GM18907 (cell line): ENCODE data around the gene NKAIN1.

ENCODE experiments used
- ATAC-seq: cut with Tn5 transposase; IDR thresholded peaks from one replicate; pipeline ENCODE4 v1.9.1; 2021; ENCODE audit warnings: mild to moderate bottlenecking, moderate library complexity; ENCODE audit not compliant: unreplicated experiment

NKAIN1 gene

DNA sequence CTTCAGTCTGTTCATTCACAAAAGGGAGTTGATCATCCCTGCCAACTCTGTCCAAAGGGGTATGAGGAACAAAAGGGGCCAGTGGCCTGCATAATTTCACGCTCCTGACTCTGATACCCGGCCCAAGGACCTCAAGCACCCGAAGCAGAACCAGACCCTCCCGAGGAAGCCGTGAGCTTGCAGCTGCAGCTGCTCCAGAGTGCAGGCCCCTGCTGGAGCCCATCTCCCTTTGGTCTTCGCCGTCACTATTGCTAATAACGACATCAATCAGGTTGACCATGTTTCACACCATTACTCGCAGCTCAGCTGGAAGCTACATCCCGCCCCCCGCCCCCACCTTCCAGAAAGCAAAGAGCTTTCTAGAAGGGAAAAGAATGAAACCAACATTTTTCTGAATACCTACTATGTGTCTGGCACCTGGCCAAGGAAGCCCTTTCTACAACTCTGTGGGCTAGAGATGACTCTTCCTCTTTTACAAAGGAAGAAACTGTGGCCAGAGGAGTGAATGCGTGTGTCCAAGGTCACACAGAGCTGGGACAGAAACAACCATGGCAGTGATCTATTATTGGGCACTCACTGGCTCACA is 5.5 kb downstream of the NKAIN1 start:
- ATAC-seq, result no peak

DNA sequence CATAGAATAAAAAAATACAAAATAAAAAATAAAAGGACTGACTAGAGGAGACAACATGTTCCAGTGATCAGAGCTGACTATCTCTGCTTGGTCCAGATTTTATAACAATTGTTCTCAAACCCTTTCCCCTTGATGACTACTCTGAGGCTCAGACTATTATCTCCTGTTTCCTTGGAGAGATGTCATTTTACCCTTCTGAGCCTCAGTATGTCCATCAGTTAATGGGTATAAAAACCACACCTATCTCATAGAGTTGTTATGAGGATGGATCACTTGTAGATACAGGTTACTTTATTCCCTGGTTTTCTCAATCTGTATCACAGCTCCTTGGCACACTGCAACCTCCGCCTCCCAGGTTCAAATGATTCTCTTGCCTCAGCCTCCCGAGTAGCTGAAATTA is 7.0 kb downstream of the NKAIN1 start:
- ATAC-seq, result no peak

DNA sequence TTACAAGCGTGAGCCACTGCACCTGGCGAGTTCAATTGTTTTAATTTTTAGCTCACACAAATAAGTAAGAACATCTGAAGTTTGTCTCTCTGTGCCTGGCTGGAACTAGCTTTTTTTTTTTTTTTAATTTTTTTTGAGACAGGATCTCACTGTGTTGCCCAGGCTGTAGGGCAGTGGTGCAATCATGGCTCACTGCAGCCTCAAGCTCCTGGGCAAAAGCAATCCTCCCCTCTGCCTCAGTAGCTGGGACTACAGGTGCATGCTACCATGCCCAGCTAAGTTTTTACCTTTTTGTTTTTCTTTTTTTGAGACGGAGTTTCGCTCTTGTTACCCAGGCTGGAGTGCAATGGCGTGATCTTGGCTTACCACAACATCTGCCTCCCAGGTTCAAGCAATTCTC is 7.9 kb downstream of the NKAIN1 start:
- ATAC-seq, result no peak

DNA sequence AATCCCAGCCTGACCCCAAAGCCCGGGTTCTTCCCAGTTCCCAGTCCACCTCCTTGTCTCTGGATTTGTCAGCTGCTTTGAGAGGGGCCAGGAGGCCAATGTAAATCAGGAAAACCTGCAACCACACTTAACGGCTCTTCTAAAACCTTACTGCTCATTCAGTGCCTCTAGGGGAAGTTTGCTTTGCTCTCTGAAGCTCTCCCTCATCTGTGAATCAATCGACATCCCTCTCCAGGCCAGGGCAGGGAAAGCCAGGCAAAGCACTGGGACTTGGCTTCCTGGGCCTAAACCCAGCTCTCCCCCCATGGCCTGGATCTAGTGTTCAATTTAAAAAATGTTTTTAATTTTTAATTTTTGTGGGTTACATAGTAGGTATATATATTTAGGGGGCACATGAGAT is 9.3 kb downstream of the NKAIN1 start:
- no peak for ATAC-seq

DNA sequence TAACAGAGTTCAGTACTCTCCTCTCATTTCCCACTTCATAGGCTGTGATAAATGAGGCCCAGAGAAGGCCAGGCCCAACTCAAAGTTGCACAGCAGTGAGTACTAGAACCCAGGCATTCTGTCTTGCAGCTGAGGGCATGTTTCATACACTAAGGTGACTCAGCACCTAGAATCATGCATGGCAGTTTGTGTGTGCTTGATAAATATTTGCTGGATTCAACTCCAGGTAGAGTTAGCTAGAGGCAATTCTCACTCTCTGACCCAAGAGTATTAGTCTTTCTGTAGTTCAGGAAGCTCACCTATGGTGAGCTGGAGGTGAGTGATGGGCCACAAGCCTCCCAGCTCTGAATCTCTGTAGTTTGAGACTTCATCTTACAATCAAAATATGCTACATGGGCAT is 10.7 kb downstream of the NKAIN1 start:
- no peak for ATAC-seq

DNA sequence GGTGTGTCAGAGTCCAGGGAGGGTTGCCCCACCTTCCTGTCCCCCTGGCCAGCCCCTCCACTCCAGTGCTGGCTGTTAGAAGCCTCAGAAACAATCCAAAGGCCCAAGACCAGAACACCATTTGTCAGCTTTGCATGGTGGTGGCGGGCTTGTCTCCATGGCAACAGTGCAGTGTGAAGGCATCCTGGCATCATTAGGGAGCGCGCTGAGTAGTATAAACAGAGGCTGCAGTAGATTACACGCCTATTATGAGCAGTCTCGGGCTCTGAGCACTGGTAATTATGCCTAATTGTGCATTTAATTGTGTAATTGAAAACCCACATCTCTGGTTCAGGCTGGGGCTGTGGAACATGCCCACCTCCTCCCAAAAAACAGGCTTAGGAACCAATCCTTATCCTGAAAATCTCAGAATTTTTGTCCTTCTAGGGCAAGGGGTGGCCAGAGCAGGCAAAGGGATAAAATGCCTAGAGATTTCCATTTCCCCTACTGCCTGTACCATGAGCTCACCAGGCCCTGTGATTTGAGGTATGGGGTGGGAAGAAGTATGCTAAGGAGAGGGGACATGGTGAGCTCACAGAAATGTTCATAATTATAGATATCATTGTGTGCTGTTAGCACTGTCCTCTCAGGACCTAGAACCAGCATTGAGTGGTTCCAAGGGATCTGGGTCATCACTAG is 11.7 kb downstream of the NKAIN1 start:
- ATAC-seq, result no peak

DNA sequence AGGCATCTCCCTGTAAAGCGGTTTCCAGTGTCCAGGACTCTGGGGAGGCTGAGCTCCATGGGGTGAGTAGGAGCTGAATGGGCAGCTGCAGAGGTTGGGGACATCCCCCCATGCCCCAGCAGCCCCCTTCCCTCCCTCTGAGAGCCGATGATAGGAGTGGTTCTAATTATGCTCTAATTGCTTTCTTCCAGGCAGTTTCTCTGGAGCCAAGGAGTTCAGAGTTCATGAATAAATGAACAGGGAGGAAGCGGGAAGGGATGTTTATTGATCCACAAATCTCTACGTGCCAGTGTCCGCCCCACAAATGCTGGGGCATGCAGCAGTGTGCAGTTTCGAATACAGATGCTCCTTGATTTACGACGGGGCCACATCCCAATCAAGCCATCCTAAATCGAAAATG is 15.6 kb downstream of the NKAIN1 start:
- no peak for ATAC-seq

DNA sequence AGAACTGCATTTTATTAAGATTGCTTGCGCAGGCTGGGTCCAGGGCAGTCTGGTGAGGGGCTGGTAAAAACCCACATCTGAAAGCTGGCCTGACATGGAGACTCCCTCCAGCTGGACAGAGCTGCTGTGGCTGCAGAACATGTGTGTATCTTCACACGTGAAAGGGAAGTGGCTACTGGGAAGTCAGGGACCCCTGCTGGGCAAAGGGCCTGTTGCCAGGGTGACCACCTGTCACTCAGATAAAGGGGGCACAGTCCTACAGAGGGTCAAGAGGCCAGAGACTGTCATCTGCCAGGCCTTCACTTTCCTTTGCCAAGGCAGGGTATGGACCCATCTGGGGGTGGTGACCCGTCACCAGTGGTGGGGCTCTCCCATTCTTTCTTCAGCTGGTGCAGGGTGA is 17.5 kb downstream of the NKAIN1 start:
- ATAC-seq, result no peak

DNA sequence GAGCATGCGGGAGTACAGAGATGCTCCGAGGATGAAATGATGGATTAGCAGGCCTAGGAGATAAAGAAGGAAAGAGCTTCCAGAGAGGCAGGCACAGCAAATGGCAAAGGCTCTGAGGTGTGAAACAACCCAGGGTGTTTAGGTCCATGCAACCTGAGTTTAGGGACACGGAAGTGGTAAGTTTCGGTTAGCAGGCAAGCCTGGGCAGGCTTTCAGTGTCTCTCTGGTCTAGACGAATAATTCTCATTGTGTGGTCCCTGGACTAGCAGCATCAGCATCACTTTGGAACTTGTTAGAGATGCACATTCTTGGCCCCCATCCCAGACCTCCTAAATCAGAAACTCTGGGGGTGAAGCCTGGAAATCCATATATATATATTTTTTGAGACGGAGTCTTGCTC is 18.6 kb downstream of the NKAIN1 start:
- no peak for ATAC-seq

DNA sequence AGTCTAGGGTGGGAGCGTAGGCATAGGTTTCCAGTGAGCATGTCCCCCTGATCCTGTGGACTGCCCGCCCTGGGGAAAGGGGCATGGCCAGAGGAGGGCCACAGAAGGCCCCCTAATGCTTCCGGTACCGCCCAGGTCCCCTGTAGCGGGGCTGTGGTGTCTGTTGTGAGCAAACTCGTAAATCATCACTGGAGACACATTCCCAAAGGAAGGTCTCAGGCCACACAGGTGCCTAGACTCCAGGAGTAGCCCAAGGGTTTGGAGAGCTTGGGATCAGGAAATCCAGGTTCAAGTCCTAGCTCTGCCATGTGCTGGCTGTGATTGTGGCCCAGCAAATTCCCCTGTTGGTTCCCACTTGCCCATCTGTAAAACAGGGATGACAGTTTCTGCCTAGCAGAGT is 20.2 kb downstream of the NKAIN1 start:
- no peak for ATAC-seq

DNA sequence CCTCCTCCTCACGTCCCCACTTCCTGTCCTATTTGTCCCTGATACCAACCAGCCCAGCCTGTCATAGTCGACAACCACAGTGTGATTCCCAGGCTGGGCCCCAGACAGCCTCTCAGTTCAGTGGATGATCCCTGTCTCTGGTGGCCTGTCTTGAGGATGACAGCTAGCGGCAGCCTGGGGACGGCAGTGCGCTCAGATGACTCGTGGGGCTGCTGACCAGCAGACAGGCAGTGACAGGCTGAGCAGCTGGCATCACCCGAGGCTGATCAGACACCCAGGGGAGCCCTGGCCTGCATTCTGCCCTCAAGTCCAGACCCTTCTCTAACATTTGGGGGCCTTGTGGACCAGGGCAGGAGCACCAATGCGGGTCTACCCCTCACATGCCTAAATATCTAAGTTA is 21.0 kb downstream of the NKAIN1 start:
- ATAC-seq, result no peak

DNA sequence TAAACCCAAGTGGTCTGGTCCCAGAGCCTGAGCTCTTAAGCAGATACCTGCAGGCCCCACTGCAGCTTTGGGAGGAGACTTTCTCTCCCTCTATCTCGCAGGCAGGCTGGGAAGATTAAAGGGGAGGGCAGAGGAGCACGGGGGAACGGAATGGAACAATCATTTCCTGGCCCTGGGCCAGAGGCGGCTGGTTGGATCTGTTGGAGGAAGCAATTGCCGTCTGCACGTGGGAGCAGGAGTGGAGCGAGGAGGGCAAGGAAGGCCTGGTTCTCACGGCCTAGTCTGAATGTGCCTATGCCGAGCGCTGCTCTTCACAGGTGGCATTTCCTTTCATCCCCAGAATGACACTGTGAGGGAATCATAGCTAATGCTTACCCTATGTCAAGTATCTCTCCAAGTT is 23.7 kb downstream of the NKAIN1 start:
- no peak for ATAC-seq

DNA sequence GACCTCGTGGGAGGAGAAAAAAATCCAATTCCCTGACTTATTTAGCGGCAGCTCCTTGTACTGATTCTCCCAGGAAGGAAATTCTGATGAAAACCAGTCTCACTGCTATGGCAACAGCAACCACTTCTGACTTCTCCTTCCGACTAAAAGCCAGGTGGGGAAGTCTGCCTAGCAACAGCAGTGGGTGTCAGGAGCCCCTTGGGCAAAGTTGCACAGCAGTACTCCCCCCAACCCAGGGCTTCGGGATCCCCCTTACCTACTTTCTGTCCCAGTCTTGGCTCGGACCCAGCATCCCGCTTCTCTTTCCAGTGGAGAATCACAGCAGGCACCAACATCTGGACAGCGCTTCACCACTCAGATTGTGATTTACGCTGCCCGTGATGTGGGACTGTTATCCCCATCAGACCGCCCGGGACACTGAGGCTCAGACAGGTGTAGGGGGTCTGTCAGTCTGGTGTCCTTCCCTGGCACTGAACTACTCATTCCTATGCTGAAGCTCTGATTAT is 24.6 kb downstream of the NKAIN1 start:
- no peak for ATAC-seq

DNA sequence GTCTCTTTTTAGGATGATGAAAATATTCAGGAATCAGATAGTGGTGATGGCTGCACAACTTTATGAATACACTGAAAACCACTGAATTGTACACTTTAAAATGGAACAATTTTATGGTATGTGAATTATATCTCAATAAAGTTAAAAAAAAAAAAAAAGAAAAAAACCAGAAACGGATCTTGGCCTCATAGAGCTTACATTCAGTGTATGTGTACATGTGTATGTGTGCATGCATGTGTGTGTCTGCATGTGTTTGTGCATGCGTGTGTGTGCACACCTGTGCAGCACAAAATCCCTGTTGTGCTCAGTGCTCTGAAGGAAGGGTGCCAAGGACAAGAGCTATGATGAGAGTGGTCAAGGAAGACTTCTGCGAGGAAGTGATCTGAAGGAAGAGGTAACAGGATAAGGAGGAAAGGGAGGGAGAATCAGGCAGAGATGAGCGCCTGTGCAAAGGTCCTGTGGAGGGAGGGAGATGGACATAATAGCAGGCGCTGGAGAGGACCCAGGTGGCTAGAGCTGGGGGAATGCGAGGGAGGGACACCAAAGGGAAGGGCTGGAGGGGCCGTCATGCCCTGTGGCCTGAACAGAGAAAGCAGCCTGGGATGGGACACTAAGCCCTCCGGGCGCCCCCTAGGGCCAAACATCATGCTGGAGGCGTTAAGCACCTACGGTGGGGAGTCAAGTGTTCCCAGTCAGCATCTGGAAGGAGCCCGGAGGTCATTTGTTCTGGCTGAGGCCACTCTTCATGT is 25.2 kb downstream of the NKAIN1 start:
- ATAC-seq, result no peak

DNA sequence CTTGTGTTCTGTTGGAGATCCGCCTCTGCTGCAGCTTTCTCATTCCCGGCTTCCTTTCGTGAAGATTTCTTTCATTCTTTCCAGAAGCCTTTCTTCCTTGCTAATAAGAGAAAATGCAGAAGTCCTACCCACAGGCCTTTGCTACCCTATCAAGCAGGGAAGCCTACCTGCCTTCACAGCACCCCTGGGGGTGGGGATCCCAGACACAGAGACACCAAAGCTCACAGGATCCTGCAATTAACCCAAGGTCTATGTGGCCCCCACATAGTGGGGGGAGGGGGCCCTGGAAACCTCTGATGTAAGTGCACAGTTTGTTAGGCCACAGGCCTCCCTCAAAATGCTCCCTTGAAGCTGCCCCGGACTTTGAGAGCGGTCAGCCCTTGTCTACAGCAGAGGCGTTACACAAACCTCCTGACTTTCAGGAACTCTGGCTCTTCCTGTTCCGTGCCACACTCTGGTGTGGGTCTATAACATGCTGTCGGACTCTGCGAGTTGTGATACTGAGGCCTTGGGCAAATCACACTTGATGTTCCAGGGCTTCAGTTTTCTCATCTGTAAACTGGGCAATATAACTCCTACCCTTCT is 31.2 kb downstream of the NKAIN1 start:
- ATAC-seq, result no peak

DNA sequence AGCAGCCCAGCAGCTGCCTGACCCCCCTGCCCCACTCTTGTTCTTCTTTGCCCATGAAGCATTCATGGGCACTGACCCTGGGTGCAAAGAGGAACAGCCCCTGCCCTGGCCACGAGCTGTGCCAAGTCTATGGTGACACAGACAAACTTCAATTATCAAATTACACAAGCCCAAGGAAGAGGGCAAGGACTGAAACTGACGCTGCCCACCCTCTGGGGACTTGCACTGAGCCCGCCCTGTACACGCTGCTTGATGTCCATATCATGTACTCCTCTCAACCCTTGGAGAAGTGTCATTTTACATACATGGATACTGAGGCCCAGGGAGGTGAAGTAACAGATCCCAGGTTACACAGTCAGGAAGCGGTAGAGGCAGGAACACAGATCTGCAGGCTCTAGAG is 32.1 kb downstream of the NKAIN1 start:
- no peak for ATAC-seq

DNA sequence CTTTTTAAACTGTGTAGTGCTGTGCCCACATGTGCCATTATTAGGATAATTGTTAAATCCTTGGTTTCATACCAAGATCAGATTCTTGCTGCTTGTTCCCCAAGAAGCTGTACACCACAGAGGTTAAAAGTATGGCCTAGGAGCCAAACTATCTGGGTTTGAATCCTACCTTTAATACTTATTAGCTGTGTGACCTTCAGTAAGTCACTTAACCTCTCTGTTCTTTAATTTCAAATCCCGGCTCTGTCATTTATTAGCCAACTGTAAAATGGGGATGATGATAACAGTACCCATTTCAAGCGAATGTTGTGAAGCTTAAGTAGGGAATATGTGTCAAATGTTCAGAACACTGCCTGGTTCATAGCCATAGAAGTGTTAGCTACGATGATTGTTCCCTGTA is 32.6 kb downstream of the NKAIN1 start:
- ATAC-seq, result no peak

DNA sequence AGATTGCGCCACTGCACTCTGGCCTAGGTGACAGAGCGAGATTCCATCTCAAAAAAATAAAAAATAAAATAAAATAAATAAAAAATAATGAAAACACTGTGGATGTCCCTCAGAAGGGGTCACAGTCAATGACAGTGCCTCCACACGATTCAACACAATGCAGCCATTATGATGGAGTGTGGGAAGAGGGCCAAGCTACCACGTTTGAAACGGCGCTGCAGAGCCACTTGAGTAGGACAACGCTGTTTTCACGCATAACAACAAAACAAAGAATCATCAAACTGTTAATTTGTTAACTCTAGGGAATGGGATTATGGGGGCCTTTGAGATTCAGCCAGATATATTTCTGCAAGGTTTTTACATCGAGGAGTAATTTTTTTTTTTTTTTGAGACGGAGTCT is 36.5 kb downstream of the NKAIN1 start:
- no peak for ATAC-seq

DNA sequence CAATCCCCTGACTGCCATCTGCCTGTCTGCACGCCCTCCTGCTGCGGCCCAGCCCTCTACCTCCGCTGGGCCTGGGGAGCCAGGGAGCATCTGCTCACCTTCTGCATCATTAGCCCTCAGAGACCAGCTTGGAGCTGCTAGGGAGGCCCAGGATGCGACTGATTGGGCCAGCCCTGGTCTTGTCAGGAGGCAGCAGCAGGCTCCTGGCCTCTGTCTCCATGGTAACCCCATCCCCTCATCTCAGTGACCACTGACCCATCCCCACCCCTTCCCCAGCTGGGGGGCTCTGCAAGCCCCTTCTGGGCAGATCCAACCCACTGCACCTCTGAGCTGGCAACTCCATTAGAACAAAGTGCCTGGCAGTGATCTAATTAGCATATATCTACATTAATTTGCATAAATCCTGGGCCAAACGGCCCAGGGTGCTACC is 37.7 kb downstream of the NKAIN1 start:
- no peak for ATAC-seq

DNA sequence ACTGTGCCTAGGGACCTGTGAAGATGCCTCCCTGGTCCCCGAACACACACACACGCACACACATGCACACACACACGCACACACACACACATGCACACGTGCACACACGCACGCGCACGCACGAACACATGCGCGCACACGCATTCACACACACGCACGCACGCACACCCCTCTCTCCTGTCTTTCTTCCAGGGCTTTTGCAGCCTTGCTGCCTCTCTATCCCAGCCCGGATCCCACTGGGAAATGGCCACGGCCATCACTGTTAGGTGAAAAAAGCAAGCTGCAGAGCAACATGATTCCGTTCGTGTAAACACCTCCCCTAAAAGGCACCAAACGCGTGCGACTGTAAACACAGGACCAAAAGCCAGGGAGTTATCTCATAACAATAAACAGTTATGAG is 39.7 kb downstream of the NKAIN1 start:
- no peak for ATAC-seq

DNA sequence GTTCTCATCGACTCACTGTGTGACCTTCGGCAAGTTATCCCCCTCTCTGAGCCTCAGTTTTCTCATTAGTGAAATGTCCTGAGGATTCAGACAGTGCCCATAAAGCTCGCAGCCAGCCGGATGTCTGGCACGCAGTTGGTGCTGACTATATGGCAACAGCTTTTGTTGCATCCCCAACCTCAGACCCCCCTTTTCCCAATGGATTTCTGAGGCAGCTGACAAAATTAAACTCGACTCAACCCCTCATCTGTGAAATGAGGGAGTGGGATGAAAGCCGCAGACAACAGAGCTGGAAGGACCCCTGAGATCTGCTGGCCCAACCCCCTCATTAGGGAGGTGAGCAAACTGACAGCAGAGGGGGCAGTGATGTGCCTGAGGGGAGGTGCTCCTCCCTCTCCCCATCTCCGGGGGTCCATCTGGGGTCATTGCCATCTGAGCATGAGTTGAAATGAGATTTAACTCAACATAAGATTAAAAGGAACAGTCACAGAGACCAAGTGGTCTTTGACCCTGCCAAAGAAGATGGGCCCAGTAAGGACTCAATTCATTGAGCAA is 40.4 kb downstream of the NKAIN1 start:
- no peak for ATAC-seq

DNA sequence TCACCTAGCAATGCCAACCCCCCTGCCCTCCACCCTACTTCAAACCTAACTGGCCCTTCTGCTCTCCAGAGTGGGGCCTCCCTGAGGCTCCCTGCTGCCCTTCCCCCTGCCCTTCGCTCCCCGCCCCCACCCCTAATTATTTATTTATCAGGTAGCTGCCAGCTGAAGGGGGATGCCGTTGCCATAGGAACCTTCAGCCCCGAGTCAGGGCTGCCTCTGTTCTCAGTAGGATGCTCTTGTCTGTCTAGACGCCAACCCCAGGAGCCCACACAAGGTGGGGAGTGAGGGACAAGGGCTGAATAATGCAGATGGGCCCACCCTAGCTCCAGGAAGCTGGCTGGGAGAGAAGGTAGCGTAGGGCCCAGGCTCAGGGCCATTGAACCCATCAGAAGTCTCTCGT is 41.1 kb downstream of the NKAIN1 start:
- ATAC-seq, result no peak
